ENCODE data around the gene MAT2A. TPM values are rescaled to one million over a fixed set of nuclear protein-coding genes. Genes with fewer than 3 reads are reported as not detected.

The MAT2A gene
- total and polyA plus RNA-seq, 2 of the 8 experiments (the other 6 are each of a cell fraction or from before 2014, with no cell fraction given): 255 to 307 TPM

- Histone ChIP-seq H3K9me3 (ENCODE audit: insufficient read depth in 2 of 2, low read depth in 1 of 2, low read length in 1 of 2) (no peaks in the 10 kb centered on the region), H4K91ac (replicated peaks; ENCODE audit: insufficient read length, low read length) (no peak overlapping the region), H3K4ac (replicated peaks; ENCODE audit: insufficient read length, low read depth, low read length) (no peak overlapping the region), H2BK12ac (ENCODE audit: low read depth, low read length) (no peak overlapping the region), H2BK120ac (replicated peaks; ENCODE audit: low read depth, low read length) (no peak overlapping the region), H4K20me1 (replicated peaks in 1 of 2; ENCODE audit: control insufficient read depth in 1 of 2, insufficient read depth in 2 of 2, low read length in 2 of 2) (peaks cover 2% of the 10 kb centered on the region in 2 experiments), H3K79me1 (ENCODE audit: low read depth, low read length) (no peaks in the 10 kb centered on the region; the same call in 1 of the 2 replicates), H3K56ac (replicated peaks; ENCODE audit: insufficient read length, low read depth, low read length) (no peak overlapping the region), H3K27ac (ENCODE audit: low read depth, low read length) (no peak overlapping the region), H3K4me2 (ENCODE audit: insufficient read depth in 1 of 2, low read depth in 2 of 2, low read length in 2 of 2) (no peak overlapping the region), H2BK5ac (ENCODE audit: low read depth, low read length) (no peak overlapping the region), H3K18ac (ENCODE audit: extremely low read depth, low read length) (no peak overlapping the region), H3K4me3 (ENCODE audit: extremely low read depth in 1 of 4, insufficient read depth in 2 of 4, low read depth in 3 of 4, low read length in 4 of 4) (no peak overlapping the region), H3K23ac (ENCODE audit: insufficient read length) (no peak overlapping the region), H3K9ac (replicated peaks in 1 of 4; ENCODE audit: extremely low read depth in 1 of 4, low read depth in 3 of 4, low read length in 3 of 4) (no peak overlapping the region), H3K36me3 (ENCODE audit: control insufficient read depth in 2 of 4, insufficient read depth in 4 of 4, low read length in 3 of 4) (no peaks in the 10 kb centered on the region), H2AK5ac (ENCODE audit: low read depth, low read length) (no peak overlapping the region), H4K5ac (ENCODE audit: insufficient read length, low read depth, low read length) (no peak overlapping the region), H2BK20ac (ENCODE audit: low read length) (no peak overlapping the region), H3K23me2 (ENCODE audit: low read depth, low read length) (peaks cover 2% of the 10 kb centered on the region; the same call in 1 of the 2 replicates), H3K79me2 (ENCODE audit: control insufficient read depth in 1 of 2, insufficient read depth in 2 of 2, low read length in 2 of 2) (no peaks in the 10 kb centered on the region), H3K27me3 (replicated peaks in 1 of 4; ENCODE audit: control insufficient read depth in 3 of 4, extremely low read depth in 1 of 4, insufficient read depth in 3 of 4, low read length in 3 of 4) (peaks cover 8 to 20% (median 11%) of the 10 kb centered on the region in 4 experiments), H3K14ac (ENCODE audit: insufficient read length) (no peak overlapping the region), H3K4me1 (replicated peaks in 1 of 4; ENCODE audit: control insufficient read depth in 3 of 4, insufficient read depth in 4 of 4, low read length in 3 of 4) (peaks cover 2 to 14% (median 7%) of the 10 kb centered on the region in 4 experiments), H2AFZ (ENCODE audit: low read length) (no peak overlapping the region), H2BK15ac (ENCODE audit: low read length) (no peak overlapping the region), H4K8ac (ENCODE audit: extremely low read depth, insufficient read depth, low read length) (no peak overlapping the region)
- FAIRE-seq (no peak), DNase-seq (ENCODE audit: low read depth in 1 of 2, low spot score in 2 of 2) (no peak)
- 90% methylated on average over 8 of the region's 8 CpGs; no CpG with 5 or more reads in 1 of the 2 experiments for whole genome bisulfite sequencing, 2 experiments (ENCODE audit: extremely low coverage in 1 of 2, insufficient coverage in 1 of 2, insufficient read length in 1 of 2, insufficient replicate concordance in 2 of 2, low coverage in 1 of 2, low lambda C conversion rate in 2 of 2, missing lambda C conversion rate in 1 of 2)
- TF ChIP-seq ATF3 (IDR thresholded peaks at IDR 0.05; ENCODE audit: insufficient read depth, low read depth, low read length): no peak
- no peak for TF ChIP-seq GTF2F1 (IDR thresholded peaks at IDR 0.05; ENCODE audit: borderline replicate concordance, low read depth, low read length)
- no peak for TF ChIP-seq E2F6 (IDR thresholded peaks at IDR 0.05)
- no peak for TF ChIP-seq KDM5A (IDR thresholded peaks at IDR 0.05; ENCODE audit: low read length)
- no peak for TF ChIP-seq TAF7 (optimal IDR thresholded peaks at IDR 0.05; ENCODE audit: borderline replicate concordance, low read depth, low read length)
- TF ChIP-seq CHD1 (IDR thresholded peaks at IDR 0.05; ENCODE audit: low read depth, low read length): no peak
- TF ChIP-seq CHD2 (IDR thresholded peaks at IDR 0.05; ENCODE audit: low read length): no peak
- CTCF ChIA-PET (ENCODE audit: partially characterized antibody): interaction anchor here (0.6 to 1.3 kb wide), 5 partner anchors 10 to 185 kb away, joined by 3 to 5 read pairs (median 3); no protein-coding TSS in a partner anchor
- POLR2A ChIA-PET (ENCODE audit: partially characterized antibody): interaction anchor here (2.6 to 4.1 kb wide), 2 partner anchors 27 to 37 kb away, joined by 16 to 20 read pairs; partner anchors contain the start of genes MAT2A and TMEM150A
Measured at GRCh38 chr2:85575739-85576138, 36.8 kb downstream of the MAT2A start.

Measured in H1 (cell line).